NCI-H510A (cell line): ENCODE results near the gene SRSF7.
"Not testable (repeated sequence)": the region's sequence is repeated elsewhere in the genome, so short reads cannot be mapped to it uniquely, and the experiment has no call there.

Experiments
- DNase-seq: peaks from one replicate; lab custom pipeline; 2025; lab: John Stamatoyannopoulos, UW

Gene SRSF7

GRCh38 chr2:38750891-38751595, at the start of gene SRSF7:
Gene SRSF7 (minus strand): TSS chr2:38751361. CDS start chr2:38751256, 105 bp downstream.
- peak; percentile 98 for DNase-seq

- DNase-seq, result no peak
These were observed 46.8 kb upstream of the SRSF7 start for GRCh38 chr2:38797953-38798352.

- DNase-seq, result no peak
These were observed 46.1 kb upstream of the SRSF7 start for GRCh38 chr2:38797250-38797676.

- DNase-seq, result not testable (repeated sequence)
These were observed 43.9 kb upstream of the SRSF7 start for GRCh38 chr2:38795016-38795415.

GRCh38 chr2:38794235-38794946, 43.2 kb upstream of the SRSF7 start:
- DNase-seq, result no peak

- no peak for DNase-seq
These were observed 42.4 kb upstream of the SRSF7 start for GRCh38 chr2:38793511-38793910.

- DNase-seq, result no peak
These were observed 41.6 kb upstream of the SRSF7 start for GRCh38 chr2:38792751-38793150.

GRCh38 chr2:38792321-38792720, 41.2 kb upstream of the SRSF7 start:
- not testable (repeated sequence) for DNase-seq

GRCh38 chr2:38791744-38792143, 40.6 kb upstream of the SRSF7 start:
- DNase-seq, result no peak

- DNase-seq, result no peak
These were observed 38.5 kb upstream of the SRSF7 start for GRCh38 chr2:38789691-38790090.

- no peak for DNase-seq
These were observed 37.1 kb upstream of the SRSF7 start for GRCh38 chr2:38788306-38788705.

- no peak for DNase-seq
These were observed 32.4 kb upstream of the SRSF7 start for GRCh38 chr2:38783586-38783985.

GRCh38 chr2:38778687-38779082, 27.5 kb upstream of the SRSF7 start:
- no peak for DNase-seq

GRCh38 chr2:38776531-38776930, 25.4 kb upstream of the SRSF7 start:
- DNase-seq, result no peak

- no peak for DNase-seq
These were observed 24.7 kb upstream of the SRSF7 start for GRCh38 chr2:38775921-38776225.

- no peak for DNase-seq
These were observed 24.1 kb upstream of the SRSF7 start for GRCh38 chr2:38775097-38775920.

GRCh38 chr2:38771632-38772031, 20.5 kb upstream of the SRSF7 start:
- DNase-seq, result no peak

- no peak for DNase-seq
These were observed 14.4 kb upstream of the SRSF7 start for GRCh38 chr2:38765551-38765950.

- no peak for DNase-seq
These were observed 14.0 kb upstream of the SRSF7 start for GRCh38 chr2:38765149-38765548.

- no peak for DNase-seq
These were observed 12.6 kb upstream of the SRSF7 start for GRCh38 chr2:38763728-38764127.

GRCh38 chr2:38763228-38763627, 12.1 kb upstream of the SRSF7 start:
- no peak for DNase-seq

GRCh38 chr2:38755891-38756290, 4.7 kb upstream of the SRSF7 start:
- not testable (repeated sequence) for DNase-seq

- DNase-seq, result no peak
These were observed 3.3 kb upstream of the SRSF7 start for GRCh38 chr2:38754506-38754905.
